NCI-H446 (cell line): ENCODE measurements around the gene SPTBN4.
A peak's percentile ranks its signal among the peaks of the same experiment; 100 is the strongest.
"Not testable (repeated sequence)": the region's sequence is repeated elsewhere in the genome, so short reads cannot be mapped to it uniquely, and the experiment has no call there.

Source experiments
- DNase-seq, 2 experiments: peaks; one replicate each; lab custom pipeline; 2025; lab: John Stamatoyannopoulos, UW

SPTBN4 gene

GRCh38 chr19:40621283-40621682 is 154.5 kb downstream of the SPTBN4 start:
- DNase-seq: no peak

GRCh38 chr19:40621966-40622772 is 155.4 kb downstream of the SPTBN4 start:
- no peak for DNase-seq

DNA sequence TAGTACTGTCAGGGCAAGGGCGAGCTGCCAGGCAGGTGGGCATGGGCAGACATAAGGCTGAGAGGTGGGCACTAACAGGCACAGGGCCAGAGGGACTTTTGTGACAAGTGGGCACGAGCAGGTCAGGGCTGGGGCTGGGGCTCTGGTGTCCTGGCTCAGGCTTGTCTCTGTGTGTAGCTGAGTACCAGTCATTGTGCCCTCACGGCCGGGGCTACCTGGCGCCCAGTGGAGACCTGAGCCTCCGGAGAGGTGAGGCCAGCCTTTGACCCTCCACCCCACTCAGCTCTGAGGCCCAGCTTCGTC is 155.9 kb downstream of the SPTBN4 start:
- DNase-seq: no peak

DNA sequence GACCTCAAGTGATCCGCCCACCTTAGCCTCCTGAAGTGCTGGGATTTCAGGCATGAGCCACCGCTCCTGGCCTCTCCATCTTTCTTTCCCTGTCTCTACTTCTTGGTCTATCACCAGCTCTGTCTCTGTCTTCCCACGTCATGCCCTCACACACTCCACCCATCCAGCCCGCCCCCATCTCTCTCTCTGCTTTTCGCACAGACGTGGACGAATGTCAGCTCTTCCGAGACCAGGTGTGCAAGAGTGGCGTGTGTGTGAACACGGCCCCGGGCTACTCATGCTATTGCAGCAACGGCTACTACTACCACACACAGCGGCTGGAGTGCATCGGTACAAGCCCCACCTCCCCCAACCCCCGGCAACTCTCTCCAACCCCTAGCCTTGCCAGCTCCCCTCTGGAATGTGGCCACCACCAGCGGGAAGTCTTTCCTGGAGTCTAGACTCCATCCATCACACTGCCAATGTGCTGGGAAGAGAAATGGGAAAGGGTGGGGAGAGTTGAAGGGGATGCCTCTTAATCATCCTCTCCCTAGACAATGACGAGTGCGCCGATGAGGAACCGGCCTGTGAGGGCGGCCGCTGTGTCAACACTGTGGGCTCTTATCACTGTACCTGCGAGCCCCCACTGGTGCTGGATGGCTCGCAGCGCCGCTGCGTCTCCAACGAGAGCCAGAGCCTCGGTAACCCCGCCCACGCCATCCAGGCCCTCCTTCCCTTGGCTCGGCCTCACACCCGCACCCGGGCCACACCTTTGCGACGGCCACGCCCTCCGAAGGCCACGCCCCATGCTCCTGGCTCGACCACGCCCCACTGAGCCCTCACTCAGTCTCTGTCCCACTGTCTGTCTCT is 156.8 kb downstream of the SPTBN4 start:
- peak in 1 of 2 experiments; percentile 48 for DNase-seq

- not testable (repeated sequence) for DNase-seq
Measured at GRCh38 chr19:40624369-40625153, 157.8 kb downstream of the SPTBN4 start.

- DNase-seq: no peak
Measured at GRCh38 chr19:40625406-40626120, 158.8 kb downstream of the SPTBN4 start.
